ENCODE results near the gene PYGM.
A peak's percentile ranks its signal among the peaks of the same experiment; 100 is the strongest.

The PYGM gene

DNA sequence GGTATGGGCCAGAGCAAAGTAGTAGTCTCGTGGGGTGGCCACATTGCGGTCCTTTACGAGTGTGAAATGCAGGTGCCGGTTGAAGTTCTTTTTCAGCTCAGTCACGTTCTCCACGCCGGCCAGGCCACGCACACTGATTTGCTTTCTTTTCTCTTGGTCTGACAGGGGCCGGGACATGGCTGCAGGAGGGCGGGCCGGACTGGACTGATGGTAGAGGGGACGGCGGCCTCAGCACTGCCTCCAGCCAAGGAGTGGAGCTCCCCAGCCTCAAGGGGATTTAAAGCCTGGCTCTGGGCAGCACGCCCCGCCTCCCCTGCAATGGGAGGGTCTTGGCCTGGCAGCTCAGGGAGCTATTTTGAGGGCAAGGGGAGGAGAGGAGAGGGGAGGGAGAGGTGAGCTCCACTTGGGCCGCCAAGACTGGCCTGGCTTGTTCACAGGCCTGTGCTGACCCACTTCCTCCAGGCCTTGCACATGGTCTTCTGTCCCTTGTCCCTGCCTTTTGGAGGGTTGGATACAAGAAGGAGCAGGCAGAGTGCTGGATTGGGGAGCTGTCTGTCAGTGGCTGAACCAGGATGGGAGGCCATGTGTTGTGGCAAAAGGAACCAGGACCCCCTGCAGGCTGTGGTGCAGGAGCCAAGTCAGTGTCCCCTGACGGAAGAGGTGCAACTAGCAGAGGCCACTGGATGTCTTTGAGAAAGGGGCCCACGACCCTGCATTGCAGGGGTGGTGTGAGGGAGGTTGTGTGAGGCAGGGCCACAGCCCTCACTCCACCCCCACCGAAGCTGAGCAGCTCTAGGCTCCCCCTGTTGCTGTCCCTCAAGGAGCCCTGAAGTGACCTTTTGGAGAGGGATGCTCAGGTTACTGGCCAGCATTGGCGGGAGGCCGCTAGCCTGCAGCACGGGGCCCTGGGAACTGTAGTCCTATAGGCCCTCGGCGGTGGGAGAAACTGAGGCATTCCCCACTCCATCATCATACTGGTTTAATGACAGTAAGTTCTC lies at the start of gene PYGM:
Gene PYGM, minus strand, starts transcription at position 253 of the 998 bp plus-strand sequence. Its CDS starts 76 bp downstream, at position 177.
- Mint-ChIP-seq H3K36me3 (ENCODE audit: insufficient read depth) (peaks cover 58% of the 10 kb centered on the region), H3K27ac (ENCODE audit: low read depth) (peak within 1 kb of the TSS; percentile 79), H3K4me1 (peaks cover 54% of the 10 kb centered on the region), H3K9me3 (no peaks in the 10 kb centered on the region), H3K27me3 (no peaks in the 10 kb centered on the region), H3K4me3 (peak within 1 kb of the TSS; percentile 76)
- DNase-seq (ENCODE audit: low spot score in 2 of 2) (no peak), ATAC-seq (replicated peaks; ENCODE audit: extremely low read depth, poor library complexity, severe bottlenecking) (no peak)

DNA sequence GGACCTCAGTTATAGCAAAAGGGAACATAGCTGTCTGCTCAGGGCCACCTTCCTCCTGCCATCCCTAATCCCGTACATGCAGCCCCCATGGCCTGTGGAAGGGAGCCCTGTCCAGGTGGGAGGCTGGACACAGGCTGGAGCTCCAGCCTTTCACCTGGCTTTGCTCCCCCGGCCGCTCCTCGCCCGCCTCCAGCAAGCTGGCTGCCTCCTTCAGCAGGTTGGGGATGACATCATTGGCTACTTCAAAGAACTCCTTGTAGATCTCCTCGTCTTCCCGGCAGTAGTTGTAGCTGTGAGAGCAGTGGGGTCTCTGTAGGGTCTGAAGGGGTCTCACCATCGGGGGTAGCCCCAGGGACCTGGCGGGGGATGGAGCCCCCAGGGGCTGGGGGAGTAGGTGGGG lies 45.7 kb upstream of the PYGM start:
- no peak for ATAC-seq (replicated peaks; ENCODE audit: extremely low read depth, poor library complexity, severe bottlenecking)
- Mint-ChIP-seq H3K27ac (ENCODE audit: low read depth) (no peak overlapping the region), H3K36me3 (ENCODE audit: insufficient read depth) (peaks cover 15% of the 10 kb centered on the region), H3K27me3 (no peaks in the 10 kb centered on the region), H3K9me3 (no peaks in the 10 kb centered on the region), H3K4me3 (no peak overlapping the region), H3K4me1 (peaks cover 39% of the 10 kb centered on the region)
- no peak for DNase-seq (ENCODE audit: low spot score in 2 of 2)

DNA sequence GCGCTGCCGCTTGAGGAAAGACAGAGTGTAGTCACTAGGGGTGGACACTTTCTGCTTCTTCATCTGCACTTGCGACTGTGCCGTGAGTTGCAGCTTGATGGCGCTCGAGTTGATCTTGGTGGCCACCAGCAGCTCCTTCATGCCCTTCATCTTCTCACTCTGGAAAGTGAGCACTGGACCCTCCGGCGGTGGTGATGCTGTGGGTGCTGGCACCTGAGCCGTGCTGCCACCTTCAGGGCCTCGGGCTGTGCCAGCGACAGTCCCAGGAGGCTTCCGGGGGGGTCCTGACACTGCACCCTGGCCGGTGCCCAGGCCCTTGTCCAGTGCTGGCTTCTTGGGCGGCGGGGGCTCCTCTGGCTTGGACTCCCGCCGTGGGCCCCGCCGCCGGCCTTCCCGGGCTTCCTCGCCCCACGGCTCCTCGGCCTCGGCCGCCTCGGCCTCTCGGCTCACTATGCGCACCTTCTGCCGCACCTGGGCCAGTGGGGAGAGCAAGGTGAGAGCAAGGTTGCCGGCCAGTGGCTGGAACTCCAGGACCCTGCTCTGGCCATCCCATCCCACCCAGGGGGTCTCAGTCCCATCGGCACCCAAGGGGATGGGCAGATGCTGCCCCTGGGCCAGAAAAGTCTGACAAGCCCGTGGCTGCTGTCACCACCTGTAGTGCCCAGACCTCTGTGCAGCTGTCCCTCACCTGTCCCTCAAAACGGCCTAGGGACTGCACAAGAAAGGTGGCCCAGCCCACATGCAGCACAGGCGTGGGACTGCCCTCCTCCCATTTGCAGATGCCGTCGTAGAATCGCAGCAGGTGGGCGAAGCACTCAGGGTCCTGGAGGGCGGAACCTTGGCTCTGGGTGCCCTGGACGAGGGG lies 44.8 kb upstream of the PYGM start:
- peak overlapping the region; percentile 81 for H3K4me3 Mint-ChIP-seq
- peak overlapping the region; percentile 94 for H3K27ac Mint-ChIP-seq (ENCODE audit: low read depth)
- H3K4me1 Mint-ChIP-seq: peaks cover 30% of the 10 kb centered on the region
- no peaks in the 10 kb centered on the region for H3K27me3 Mint-ChIP-seq
- DNase-seq (ENCODE audit: low spot score in 2 of 2) (no peak), ATAC-seq (replicated peaks; ENCODE audit: extremely low read depth, poor library complexity, severe bottlenecking) (no peak)
- H3K9me3 Mint-ChIP-seq: no peaks in the 10 kb centered on the region
- peaks cover 14% of the 10 kb centered on the region for H3K36me3 Mint-ChIP-seq (ENCODE audit: insufficient read depth)

DNA sequence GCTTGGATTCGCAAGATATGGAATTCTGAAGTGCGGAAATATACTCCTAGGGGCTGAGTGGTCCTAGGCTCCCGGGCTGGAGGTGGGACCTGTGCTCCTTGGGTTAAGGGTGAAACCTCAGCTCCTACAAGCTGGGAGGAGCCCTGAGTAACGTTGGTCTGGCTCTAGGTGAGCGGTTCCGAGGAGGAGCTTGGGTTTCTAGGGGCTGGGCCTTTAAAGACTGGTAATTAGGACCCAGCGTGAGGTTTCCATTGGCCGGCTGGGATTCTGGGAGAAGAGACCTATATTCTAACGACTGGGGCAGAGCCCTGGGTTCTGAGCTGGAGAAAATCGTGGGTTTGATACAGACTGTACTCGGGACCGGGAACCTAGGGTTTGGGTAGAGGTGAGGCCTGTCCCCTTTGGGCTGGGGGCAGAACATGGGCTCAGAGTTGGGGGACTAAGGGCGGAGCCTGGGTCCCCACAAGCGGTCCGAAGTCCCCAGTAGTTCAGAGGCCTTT lies 44.1 kb upstream of the PYGM start:
- ATAC-seq (replicated peaks; ENCODE audit: extremely low read depth, poor library complexity, severe bottlenecking) (no peak), DNase-seq (ENCODE audit: low spot score in 2 of 2) (no peak)
- Mint-ChIP-seq H3K4me1 (peaks cover 27% of the 10 kb centered on the region), H3K27ac (ENCODE audit: low read depth) (peak overlapping the region; percentile 94), H3K27me3 (no peaks in the 10 kb centered on the region), H3K4me3 (peak overlapping the region; percentile 81), H3K9me3 (no peaks in the 10 kb centered on the region), H3K36me3 (ENCODE audit: insufficient read depth) (peaks cover 15% of the 10 kb centered on the region)

DNA sequence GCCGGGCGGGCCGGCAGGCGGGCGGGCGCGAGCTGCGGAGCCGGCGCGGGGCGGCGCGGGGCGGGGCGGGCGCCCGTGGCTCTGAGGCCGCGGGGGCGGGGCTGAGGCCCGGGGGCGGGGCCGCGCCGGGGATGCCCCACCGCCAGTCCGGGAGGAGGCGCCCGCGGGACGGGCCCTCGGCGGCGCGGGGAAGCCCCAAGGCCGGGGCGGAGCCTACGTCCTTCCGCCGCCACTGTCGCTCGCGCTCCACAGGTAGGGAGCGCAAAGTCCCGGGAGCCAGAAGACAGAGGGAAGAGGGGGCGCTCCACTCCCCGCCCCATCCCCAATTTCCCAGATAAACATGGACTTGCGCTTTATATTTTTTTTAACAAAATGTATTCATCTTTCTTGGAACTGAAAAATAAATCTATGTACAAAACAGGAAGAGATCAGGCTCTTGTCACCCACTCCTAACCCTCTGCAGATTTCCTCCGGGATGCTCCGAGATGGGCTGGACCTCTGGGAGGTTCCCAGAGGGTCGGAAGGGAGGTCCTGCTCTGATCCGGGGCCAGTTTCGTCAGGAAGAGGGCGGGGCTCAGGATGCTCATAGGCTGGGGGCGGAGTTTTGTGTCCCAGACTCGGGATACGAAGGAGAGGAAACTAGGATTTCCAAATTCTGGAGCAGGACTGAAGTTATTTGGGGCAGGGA lies 43.5 kb upstream of the PYGM start, which contains the start of gene MAP4K2:
Gene MAP4K2, minus strand, starts transcription at position 57 of the 688 bp plus-strand sequence. CDS start 65 bp downstream, outside the sequence.
- H3K27ac Mint-ChIP-seq (ENCODE audit: low read depth): peak within 1 kb of the TSS; percentile 94
- ATAC-seq (replicated peaks; ENCODE audit: extremely low read depth, poor library complexity, severe bottlenecking) (peak; percentile 80), DNase-seq (ENCODE audit: low spot score in 2 of 2) (peak; percentile 71 to 75)
- peaks cover 30% of the 10 kb centered on the region for H3K4me1 Mint-ChIP-seq
- peak within 1 kb of the TSS; percentile 81 for H3K4me3 Mint-ChIP-seq
- no peaks in the 10 kb centered on the region for H3K27me3 Mint-ChIP-seq
- no peaks in the 10 kb centered on the region for H3K9me3 Mint-ChIP-seq
- H3K36me3 Mint-ChIP-seq (ENCODE audit: insufficient read depth): peaks cover 16% of the 10 kb centered on the region

DNA sequence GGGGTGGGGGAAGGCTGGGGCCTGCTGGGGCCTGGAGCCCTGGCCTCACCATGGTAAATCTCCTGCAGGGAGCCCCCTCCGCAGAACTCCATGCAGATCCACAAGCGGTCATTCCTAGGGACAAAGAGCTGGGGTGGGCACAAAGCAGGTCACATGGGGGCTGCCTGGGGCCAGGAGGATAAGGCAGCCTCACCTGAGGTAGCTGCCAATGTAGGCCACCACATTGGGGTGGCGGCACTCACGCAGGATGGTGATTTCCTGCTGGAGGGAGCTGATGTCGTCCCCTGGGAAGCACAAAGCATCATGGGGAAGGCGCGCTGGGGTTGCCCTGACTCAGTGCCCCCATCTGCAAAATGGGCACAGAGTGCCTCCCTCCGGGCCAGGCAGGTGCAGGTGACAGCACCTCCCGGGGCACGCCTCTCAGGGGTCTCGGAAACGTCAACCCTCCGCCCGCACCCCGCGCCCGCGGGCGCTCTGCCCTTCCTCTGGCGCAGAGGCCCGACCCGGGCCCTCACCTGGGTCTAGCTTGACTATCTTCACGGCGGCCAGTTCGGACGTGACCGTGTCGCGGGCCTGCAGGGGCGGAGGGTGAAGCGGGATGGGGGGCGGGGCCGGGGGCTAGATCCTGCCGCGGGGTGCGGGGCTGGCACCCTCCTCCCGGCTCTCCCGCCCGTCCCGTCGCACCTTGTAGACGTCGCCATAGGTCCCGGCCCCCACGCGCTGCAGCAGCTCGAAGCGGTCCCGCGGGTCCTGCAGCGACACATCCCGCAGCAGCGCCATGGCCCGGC lies 42.8 kb upstream of the PYGM start:
- peak in 1 of 2 donors; percentile 29 for DNase-seq (ENCODE audit: low spot score in 2 of 2)

DNA sequence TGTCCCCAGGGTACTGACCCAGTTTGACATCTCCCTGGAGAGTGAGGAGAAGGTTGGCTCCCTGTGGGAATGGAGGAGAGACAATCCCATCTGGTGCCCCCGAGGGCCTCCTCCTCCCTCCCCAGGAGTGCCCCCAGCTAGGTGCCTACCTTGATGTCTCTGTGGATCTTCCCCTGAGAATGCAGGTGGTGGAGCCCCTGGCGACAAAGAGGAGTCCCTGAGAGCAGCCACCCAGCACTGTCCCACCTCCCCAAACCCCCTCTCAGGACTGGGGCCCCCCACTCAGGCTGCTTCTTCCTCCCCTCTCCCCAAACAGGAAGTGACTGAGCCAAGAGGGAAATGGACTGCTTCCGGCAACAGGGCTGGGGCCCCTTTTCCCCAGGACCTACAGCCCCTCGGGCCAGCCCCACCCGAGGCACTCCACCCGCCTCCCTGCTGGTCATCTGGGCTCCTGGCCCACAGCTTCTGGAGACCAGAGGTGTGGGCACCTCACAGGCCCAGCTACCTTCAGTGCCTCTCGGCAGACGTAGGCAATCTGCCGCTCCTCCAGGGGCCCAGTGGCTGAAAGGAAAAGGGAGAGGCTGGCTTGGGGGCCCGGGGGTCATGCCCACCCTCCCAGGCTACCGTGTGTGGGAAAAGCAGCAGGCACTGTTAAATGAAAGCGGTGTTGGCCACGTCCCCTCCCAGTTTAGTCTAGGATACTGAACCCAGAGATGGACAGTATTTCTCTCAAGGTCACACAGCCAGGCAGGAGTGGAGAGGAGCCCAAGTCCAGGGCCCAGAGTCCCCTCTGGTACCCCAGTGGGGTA lies 42.0 kb upstream of the PYGM start:
- H3K27ac Mint-ChIP-seq (ENCODE audit: low read depth): peak overlapping the region; percentile 74
- ATAC-seq (replicated peaks; ENCODE audit: extremely low read depth, poor library complexity, severe bottlenecking): no peak
- no peaks in the 10 kb centered on the region for H3K9me3 Mint-ChIP-seq
- no peak for DNase-seq (ENCODE audit: low spot score in 2 of 2)
- H3K4me3 Mint-ChIP-seq: peak overlapping the region; percentile 81
- H3K4me1 Mint-ChIP-seq: peaks cover 21% of the 10 kb centered on the region
- no peaks in the 10 kb centered on the region for H3K27me3 Mint-ChIP-seq
- peaks cover 12% of the 10 kb centered on the region for H3K36me3 Mint-ChIP-seq (ENCODE audit: insufficient read depth)

More for the DNA sequence above, 42.8 kb upstream of the PYGM start:
- Mint-ChIP-seq H3K27ac (ENCODE audit: low read depth) (peak overlapping the region; percentile 61), H3K9me3 (no peaks in the 10 kb centered on the region), H3K36me3 (ENCODE audit: insufficient read depth) (peaks cover 16% of the 10 kb centered on the region), H3K4me3 (peak overlapping the region; percentile 81), H3K4me1 (peaks cover 25% of the 10 kb centered on the region), H3K27me3 (no peaks in the 10 kb centered on the region)
- ATAC-seq (replicated peaks; ENCODE audit: extremely low read depth, poor library complexity, severe bottlenecking): peak; percentile 38

DNA sequence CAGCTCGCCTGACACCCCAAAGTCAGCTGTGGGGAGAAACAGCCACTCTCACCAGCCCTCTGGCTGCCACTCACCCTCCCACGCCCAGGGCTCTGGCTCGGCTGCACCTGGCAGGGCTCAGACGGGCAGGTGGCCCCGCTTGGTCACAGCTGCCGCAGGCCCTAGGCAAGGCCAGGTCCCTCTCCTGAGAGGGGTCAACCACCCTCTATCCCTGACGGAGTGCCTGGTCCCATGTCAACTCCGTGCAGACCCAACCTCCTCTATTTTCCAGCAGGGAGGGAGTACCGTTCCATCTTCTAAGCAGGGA lies 41.3 kb upstream of the PYGM start:
- H3K4me3 Mint-ChIP-seq: peak overlapping the region; percentile 32
- H3K27ac Mint-ChIP-seq (ENCODE audit: low read depth): peak overlapping the region; percentile 74
- DNase-seq (ENCODE audit: low spot score in 2 of 2) (no peak), ATAC-seq (replicated peaks; ENCODE audit: extremely low read depth, poor library complexity, severe bottlenecking) (no peak)
- peaks cover 11% of the 10 kb centered on the region for H3K36me3 Mint-ChIP-seq (ENCODE audit: insufficient read depth)
- peaks cover 19% of the 10 kb centered on the region for H3K4me1 Mint-ChIP-seq
- no peaks in the 10 kb centered on the region for H3K9me3 Mint-ChIP-seq
- H3K27me3 Mint-ChIP-seq: no peaks in the 10 kb centered on the region

DNA sequence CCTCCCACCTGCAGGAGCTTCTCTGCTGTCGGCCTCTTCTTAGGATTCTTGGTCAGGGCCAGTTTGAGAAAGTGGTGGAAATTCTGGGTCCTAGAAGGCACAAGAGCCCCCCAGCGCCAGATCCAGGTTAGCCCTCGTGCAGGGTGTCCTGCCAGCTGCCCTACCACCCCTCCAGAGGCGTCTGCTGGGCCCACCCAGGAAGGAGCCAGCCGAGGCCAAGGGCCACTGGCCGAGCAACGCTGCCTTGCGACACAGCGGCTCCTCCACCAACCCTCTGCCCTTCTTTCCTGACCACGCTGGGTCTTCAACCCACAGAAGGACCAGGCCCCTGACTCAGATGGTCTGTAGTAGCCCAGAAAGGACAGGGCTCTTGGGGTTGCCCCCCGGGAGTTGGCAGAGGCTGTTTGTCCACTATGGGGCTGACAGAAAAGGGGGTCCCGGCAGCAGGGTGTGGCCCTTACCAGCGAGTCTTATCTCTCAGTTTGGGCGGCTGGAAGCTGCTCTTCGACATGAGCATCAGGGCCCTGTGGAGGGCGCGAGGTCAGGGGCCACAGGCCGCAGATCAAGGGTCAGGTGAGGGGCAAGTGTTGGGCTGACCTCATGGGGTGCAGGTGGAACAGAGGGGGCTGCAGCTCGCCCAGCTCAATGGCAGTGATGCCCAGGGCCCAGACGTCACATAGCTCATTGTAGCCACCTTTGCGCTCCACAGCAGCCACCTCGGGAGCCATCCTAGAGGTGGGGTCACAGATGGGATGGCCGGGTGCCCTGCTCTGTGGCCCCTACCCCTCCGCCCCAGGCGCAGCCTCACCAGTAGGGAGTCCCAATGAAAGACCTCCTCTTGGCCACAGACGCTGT lies 40.8 kb upstream of the PYGM start:
- ATAC-seq (replicated peaks; ENCODE audit: extremely low read depth, poor library complexity, severe bottlenecking): no peak
- H3K36me3 Mint-ChIP-seq (ENCODE audit: insufficient read depth): peaks cover 12% of the 10 kb centered on the region

DNA sequence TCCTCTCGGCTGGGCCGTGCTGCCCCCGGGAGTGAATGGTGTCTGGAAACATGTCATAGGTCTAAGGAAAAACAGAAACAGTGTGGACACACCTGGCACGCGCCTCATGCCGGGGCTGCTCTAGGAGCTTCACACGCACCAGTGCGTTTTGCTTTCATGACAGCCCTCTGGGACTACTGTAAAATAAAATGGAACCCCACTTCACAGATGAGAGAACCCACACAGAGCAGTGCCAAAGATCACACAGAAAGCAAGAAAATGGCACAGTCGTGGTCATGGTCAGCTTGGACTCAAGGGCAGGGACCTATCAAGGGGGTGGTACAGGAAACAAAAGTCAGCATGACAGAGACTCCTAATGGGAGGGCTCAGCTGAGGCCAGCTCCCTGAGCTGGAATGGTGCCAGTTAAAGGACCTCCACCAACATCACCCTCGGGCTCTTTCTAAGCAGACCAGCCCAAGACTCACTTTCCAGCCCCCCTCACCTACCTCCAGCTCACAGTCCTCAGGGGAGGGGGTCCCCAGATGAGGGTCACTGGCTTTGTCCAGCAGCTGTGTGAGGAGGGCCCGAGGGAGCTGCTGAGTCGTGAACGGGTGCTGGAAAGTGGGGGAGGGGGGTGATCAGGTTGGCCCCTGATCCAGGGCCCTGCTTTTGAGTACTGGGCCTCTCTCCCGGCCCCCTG lies 40.0 kb upstream of the PYGM start:
- ATAC-seq (replicated peaks; ENCODE audit: extremely low read depth, poor library complexity, severe bottlenecking) (no peak), DNase-seq (ENCODE audit: low spot score in 2 of 2) (no peak)
- Mint-ChIP-seq H3K27ac (ENCODE audit: low read depth) (no peak overlapping the region), H3K9me3 (no peaks in the 10 kb centered on the region), H3K4me1 (peaks cover 19% of the 10 kb centered on the region), H3K27me3 (no peaks in the 10 kb centered on the region), H3K36me3 (ENCODE audit: insufficient read depth) (peaks cover 15% of the 10 kb centered on the region), H3K4me3 (no peak overlapping the region)

More for the DNA sequence above, 40.8 kb upstream of the PYGM start:
- Mint-ChIP-seq H3K27ac (ENCODE audit: low read depth) (peak overlapping the region; percentile 74), H3K27me3 (no peaks in the 10 kb centered on the region), H3K4me3 (no peak overlapping the region), H3K4me1 (peaks cover 19% of the 10 kb centered on the region), H3K9me3 (no peaks in the 10 kb centered on the region)
- DNase-seq (ENCODE audit: low spot score in 2 of 2): no peak

All from central memory CD8-positive, alpha-beta T cell (primary cell).